HUES48 (cell line): ENCODE results near the gene PDSS2.

ENCODE experiments used
- H3K27ac ChIP-seq: one replicate; pipeline ENCODE4 v1.7.0; 2013; ENCODE audit warnings: low read depth, low read length, inconsistent platforms
- H3K27me3 ChIP-seq: 2 replicates; pipeline ENCODE4 v1.6.1; 2013; ENCODE audit warnings: mild to moderate bottlenecking, low read length; ENCODE audit not compliant: control insufficient read depth, insufficient read depth
- H3K36me3 ChIP-seq: 2 replicates; pipeline ENCODE4 v1.6.1; 2013; ENCODE audit warnings: low read length; ENCODE audit not compliant: control insufficient read depth, insufficient read depth
- H3K4me1 ChIP-seq: 2 replicates; pipeline ENCODE4 v1.6.1; 2013; ENCODE audit warnings: mild to moderate bottlenecking, low read length; ENCODE audit not compliant: control insufficient read depth, insufficient read depth
- H3K4me3 ChIP-seq: 2 replicates; pipeline ENCODE4 v1.5.1; 2013; ENCODE audit warnings: mild to moderate bottlenecking, low read depth, low read length
- H3K9ac ChIP-seq: 2 replicates; pipeline ENCODE4 v1.6.1; 2013; ENCODE audit warnings: mild to moderate bottlenecking, low read depth, low read length, moderate library complexity
- H3K9me3 ChIP-seq: 2 replicates; pipeline ENCODE4 v1.6.1; 2013; ENCODE audit warnings: low read length; ENCODE audit not compliant: control insufficient read depth, insufficient read depth

The PDSS2 gene

GRCh38 chr6:107105511-107106116 is 353.8 kb downstream of the PDSS2 start:
- H3K27me3 ChIP-seq = no peaks in the 10 kb centered on the region
- H3K9me3 ChIP-seq = no peaks in the 10 kb centered on the region
- peaks cover 35% of the 10 kb centered on the region for H3K4me1 ChIP-seq
- H3K9ac ChIP-seq = no peak overlapping the region
- peak overlapping the region; percentile 73 for H3K27ac ChIP-seq
- H3K36me3 ChIP-seq = peaks cover 10% of the 10 kb centered on the region; the same call in 1 of the 2 replicates
- H3K4me3 ChIP-seq = no peak overlapping the region

DNA sequence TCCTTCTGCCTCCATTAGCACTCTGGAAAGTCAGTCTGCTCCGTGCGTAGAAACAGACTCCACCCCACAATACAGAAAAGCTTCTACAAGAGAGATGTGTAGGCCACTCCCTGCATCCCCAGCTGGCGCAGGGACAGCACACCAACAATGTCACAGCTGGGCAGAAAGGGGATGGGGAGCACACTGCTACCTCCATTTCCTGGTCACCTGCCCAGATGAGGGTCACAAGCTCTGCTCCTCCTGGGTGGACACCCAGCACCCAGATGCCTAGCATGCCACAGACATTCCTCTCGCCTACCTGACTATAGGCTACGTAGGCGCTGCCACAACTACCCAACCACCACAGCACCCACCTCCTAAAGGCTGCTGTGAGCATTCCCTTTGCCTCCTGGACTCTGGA is 356.3 kb downstream of the PDSS2 start:
- Histone ChIP-seq H3K9ac (no peak overlapping the region), H3K27me3 (no peaks in the 10 kb centered on the region), H3K4me1 (peaks cover 29% of the 10 kb centered on the region), H3K36me3 (peaks cover 19% of the 10 kb centered on the region), H3K4me3 (no peak overlapping the region), H3K9me3 (no peaks in the 10 kb centered on the region), H3K27ac (no peak overlapping the region)
